H1 (cell line): ENCODE measurements around the gene TTC4. TPM values are rescaled to one million over a fixed set of nuclear protein-coding genes. Genes with fewer than 3 reads are reported as not detected.

ENCODE experiments used
- BRCA1 ChIP-seq: IDR thresholded peaks from 2 replicates; pipeline ENCODE4 v1.6.1; 2012; ENCODE audit warnings: low read depth, low read length, improper control_type of control experiment
- CHD7 ChIP-seq: fragments of 300-600 bp; sonication (generic); IDR thresholded peaks from 2 replicates; pipeline ENCODE4 v1.7.1; 2012; ENCODE audit warnings: low read length, moderate library complexity, mild to moderate bottlenecking, inconsistent platforms; ENCODE audit not compliant: insufficient replicate concordance
- SP4 ChIP-seq: IDR thresholded peaks from 2 replicates; pipeline ENCODE4 v1.6.1; 2012; ENCODE audit warnings: low read length, inconsistent platforms
- SRF ChIP-seq: IDR thresholded peaks from 2 replicates; pipeline ENCODE4 v1.6.1; 2011; ENCODE audit warnings: mild to moderate bottlenecking, low read depth, low read length, moderate library complexity
- polyA plus RNA-seq, 7 experiments: library from polyadenylated mRNA; depleted of rRNA in 3 of 7; stranded (reverse) in 5 of 7; unstranded in 2 of 7; fragments of >200 nt in 5 of 7; fragments of 200-250 nt in 2 of 7; gene quantifications; 1 replicate in 5 of 7; 2 replicates in 1 of 7; 4 replicates in 1 of 7; pipeline versions ENCODE4 v1.2.1 to v1.2.3, GENCODE V29; 2011 to 2013; ENCODE audit warnings: missing spikeins in 2 of 7, mixed read lengths in 2 of 7
- total RNA-seq: library from RNA; stranded (reverse); fragmentation: NEBNext Ultra II Directional; extraction: Animal tissue kit (Norgen Biotek cat#: 25700); gene quantifications from 2 replicates; pipeline ENCODE4 v1.2.1, GENCODE V29; 2021

The TTC4 gene
- total and polyA plus RNA-seq, 2 of the 8 experiments (the other 6 are each of a cell fraction or from before 2014, with no cell fraction given) = 21.0 to 25.1 TPM

GRCh38 chr1:54701996-54702395 is 13.7 kb upstream of the TTC4 start (continued):
- TF ChIP-seq CHD7 = no peak
- TF ChIP-seq SP4 = no peak
- no peak for TF ChIP-seq BRCA1
- TF ChIP-seq SRF = no peak
